Activated naive CD4-positive, alpha-beta T cell treated with anti-CD3 and anti-CD28 coated beads, Interleukin-2, amount 10 ng/mL, durations not matched to agents 7 days and 5 days (primary cell): Measurements from ENCODE around the gene CFAP65.

Experiments
- CTCF ChIA-PET: fragments of 350-600 bp; sonication (Branson Sonifier 250); formaldehyde crosslinking; loops from one replicate; lab custom pipeline; 2021; ENCODE audit warnings: antibody characterized with exemption; lab: Charles Lee
- DNase-seq: peaks from one replicate; pipeline ENCODE4 v3.0.0-alpha.2; 2020
- H3K27ac Mint-ChIP-seq: one replicate; pipeline ENCODE4 v1.8.0; 2021; ENCODE audit warnings: mild to moderate bottlenecking, moderate library complexity, mixed read lengths
- H3K27me3 Mint-ChIP-seq: one replicate; pipeline ENCODE4 v1.8.0; 2021; ENCODE audit warnings: mild to moderate bottlenecking, mixed read lengths
- H3K36me3 Mint-ChIP-seq: one replicate; pipeline ENCODE4 v1.8.0; 2021; ENCODE audit warnings: mixed read lengths
- H3K4me1 Mint-ChIP-seq: one replicate; pipeline ENCODE4 v1.8.0; 2021; ENCODE audit warnings: mixed read lengths
- H3K4me3 Mint-ChIP-seq: one replicate; pipeline ENCODE4 v1.8.0; 2021; ENCODE audit warnings: mild to moderate bottlenecking, moderate library complexity, mixed read lengths
- H3K9me3 Mint-ChIP-seq: one replicate; pipeline ENCODE4 v1.8.0; 2021; ENCODE audit warnings: mixed read lengths

CFAP65 gene

DNA sequence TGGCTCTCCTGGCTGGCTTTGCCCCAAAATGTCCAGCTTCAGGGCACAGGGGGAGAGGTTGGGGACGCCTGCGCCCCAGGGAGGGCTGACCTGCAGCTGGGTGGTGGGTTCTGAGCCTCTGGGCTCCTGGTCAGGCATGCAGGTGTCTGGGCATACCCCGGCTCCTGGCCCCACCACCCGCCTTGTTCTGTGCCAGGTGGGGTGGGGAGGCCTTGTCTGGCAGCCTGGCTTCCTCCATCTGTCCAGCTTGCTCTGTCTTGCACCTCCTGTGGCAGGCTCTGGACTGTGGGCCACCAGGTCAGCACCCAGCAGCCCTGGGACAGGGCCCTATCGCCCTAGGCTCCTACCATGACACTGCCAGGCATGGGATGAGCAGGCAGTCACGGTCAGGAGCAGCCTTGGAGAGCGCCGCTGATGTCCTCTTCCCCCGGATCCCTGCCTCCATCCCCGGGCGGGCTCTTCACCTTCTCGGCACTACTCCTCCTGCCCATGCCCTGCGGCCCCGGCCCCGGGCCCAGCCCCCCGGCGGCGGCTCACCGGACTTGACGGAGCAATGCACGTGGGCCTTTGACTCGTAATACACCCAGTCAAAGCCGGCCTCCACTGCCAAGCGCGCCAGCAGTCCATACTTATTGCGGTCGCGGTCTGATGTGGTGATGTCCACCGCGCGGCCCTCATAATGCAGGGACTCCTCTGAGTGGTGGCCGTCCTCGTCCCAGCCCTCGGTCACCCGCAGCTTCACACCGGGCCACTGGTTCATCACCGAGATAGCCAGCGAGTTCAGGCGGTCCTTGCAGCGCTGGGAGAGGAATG lies 15.8 kb upstream of the CFAP65 start:
- H3K27ac Mint-ChIP-seq: no peak overlapping the region
- no peak overlapping the region for H3K4me3 Mint-ChIP-seq
- peaks cover 22% of the 10 kb centered on the region for H3K4me1 Mint-ChIP-seq
- CTCF ChIA-PET: interaction anchor here (1.1 to 7.0 kb wide), 12 partner anchors 12 to 108 kb away, joined by 3 to 90 read pairs (median 6); partner anchors contain the start of gene CFAP65
- no peaks in the 10 kb centered on the region for H3K9me3 Mint-ChIP-seq
- H3K36me3 Mint-ChIP-seq: no peaks in the 10 kb centered on the region
- DNase-seq: no peak
- peaks cover 96% of the 10 kb centered on the region for H3K27me3 Mint-ChIP-seq

DNA sequence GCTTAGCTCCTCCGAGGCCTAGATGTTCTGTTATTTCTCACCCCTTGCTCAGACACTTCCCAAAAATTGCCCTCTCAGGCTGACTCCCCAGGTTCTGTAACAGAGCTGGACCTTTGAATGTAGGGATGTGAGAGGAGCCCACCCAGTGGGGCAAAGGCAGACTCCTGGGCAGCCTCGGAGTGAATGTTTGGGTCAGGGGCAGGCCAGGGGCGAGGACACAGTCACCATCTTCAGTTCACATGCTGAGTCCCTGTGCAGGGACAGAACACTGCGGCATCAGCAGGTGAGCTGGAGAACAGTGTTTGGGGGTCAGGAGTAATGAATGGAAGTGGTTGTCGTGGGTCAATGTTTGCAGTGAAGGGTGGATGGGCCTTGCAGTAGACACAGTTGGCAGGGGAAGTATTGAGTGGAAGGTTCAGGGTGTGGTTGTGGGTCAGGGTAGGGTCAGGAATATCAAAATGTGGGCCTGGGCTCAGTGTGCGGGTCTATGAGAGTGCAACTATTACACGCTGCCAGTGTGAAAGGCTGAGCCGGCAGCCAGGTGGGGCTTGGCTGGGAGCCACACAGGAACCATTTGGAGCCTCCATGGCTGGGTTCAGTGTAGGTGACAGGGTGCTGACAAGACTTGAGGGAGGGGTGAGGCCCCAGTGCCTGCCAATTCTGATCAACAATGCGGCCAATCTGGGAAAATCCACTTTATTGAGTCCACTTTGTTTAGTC lies 15.0 kb upstream of the CFAP65 start:
- Mint-ChIP-seq H3K27ac (no peak overlapping the region), H3K4me3 (no peak overlapping the region), H3K36me3 (no peaks in the 10 kb centered on the region), H3K4me1 (peaks cover 19% of the 10 kb centered on the region), H3K27me3 (peaks cover 93% of the 10 kb centered on the region), H3K9me3 (no peaks in the 10 kb centered on the region)
- DNase-seq: no peak
- CTCF ChIA-PET: interaction anchor here (0.5 to 7.0 kb wide), 6 partner anchors 11 to 101 kb away, joined by 3 to 90 read pairs (median 4); no protein-coding TSS in a partner anchor

DNA sequence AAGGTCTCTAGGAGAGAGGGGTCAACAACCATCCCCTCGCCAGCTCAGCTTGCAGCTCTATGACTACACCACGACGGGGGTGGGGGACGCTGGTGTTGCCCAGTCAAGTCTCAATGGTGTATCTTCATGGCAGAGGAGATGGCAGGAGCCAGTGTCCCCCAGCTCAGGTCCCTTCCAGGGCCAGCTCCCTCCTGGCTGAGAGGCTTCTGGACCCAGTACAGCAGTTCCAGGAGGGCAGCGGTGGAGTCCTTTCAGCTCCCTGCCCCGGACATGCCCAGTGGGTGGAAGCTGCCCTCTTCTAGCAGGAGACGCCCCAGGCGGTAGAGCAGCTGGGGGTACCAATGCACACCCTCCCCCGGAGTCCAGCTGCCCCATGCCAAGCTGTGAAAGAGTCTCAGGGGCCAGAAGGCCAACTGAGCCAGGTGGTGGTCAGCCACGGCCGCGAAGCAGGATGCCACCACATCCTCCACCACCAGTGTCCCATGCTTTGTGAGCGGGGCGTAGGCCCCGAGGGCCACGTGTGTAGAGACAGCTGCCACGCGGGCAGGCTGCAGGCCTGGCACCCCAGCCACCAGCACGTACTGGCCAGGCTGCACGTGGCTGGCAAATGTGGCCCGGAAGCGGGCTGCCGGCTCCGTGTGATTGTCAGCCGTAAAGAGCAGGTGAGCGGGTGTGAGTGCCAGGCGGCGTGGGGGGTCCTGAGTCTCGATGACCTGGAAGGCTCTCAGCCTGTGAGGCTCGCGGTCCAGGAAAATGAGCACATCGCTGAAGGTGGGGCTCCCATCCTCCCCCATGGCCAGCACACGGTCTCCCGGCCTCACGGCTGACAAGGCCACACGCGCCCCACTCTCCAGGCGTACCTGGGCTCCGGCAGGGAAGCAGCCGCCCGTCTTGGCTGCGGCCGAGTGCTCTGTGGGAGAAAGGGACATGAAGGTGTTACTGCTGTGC lies 13.9 kb upstream of the CFAP65 start:
- no peak for DNase-seq
- CTCF ChIA-PET: interaction anchor here (0.5 to 7.0 kb wide), 7 partner anchors 9 to 102 kb away, joined by 3 to 90 read pairs (median 3); no protein-coding TSS in a partner anchor
- Mint-ChIP-seq H3K36me3 (no peaks in the 10 kb centered on the region), H3K4me1 (peaks cover 17% of the 10 kb centered on the region), H3K4me3 (no peak overlapping the region), H3K9me3 (no peaks in the 10 kb centered on the region), H3K27ac (no peak overlapping the region), H3K27me3 (peaks cover 95% of the 10 kb centered on the region)

DNA sequence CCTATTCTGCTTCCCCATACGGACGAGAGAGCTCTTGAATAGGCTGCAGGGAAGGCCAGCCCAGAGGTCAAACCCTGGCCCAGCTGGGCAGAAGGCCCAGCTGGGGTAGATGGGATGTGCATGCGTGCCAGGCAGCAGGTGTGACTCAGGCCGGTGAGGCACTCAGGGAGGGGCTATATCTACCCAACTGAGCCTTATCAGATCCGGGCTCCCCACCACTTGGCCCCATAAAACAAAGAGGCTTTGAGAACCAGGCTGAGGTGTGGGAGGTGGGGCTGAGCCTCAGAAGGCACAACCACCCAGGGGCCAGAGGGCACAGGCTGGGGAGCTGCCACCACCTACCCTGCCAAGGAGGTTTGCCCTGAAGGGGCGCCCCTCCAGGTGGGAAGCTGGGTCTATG lies 8.0 kb upstream of the CFAP65 start:
- CTCF ChIA-PET: no interaction called here
- Mint-ChIP-seq H3K27me3 (peaks cover 78% of the 10 kb centered on the region), H3K36me3 (no peaks in the 10 kb centered on the region), H3K9me3 (no peaks in the 10 kb centered on the region), H3K27ac (no peak overlapping the region), H3K4me1 (no peaks in the 10 kb centered on the region), H3K4me3 (no peak overlapping the region)
- DNase-seq: no peak

DNA sequence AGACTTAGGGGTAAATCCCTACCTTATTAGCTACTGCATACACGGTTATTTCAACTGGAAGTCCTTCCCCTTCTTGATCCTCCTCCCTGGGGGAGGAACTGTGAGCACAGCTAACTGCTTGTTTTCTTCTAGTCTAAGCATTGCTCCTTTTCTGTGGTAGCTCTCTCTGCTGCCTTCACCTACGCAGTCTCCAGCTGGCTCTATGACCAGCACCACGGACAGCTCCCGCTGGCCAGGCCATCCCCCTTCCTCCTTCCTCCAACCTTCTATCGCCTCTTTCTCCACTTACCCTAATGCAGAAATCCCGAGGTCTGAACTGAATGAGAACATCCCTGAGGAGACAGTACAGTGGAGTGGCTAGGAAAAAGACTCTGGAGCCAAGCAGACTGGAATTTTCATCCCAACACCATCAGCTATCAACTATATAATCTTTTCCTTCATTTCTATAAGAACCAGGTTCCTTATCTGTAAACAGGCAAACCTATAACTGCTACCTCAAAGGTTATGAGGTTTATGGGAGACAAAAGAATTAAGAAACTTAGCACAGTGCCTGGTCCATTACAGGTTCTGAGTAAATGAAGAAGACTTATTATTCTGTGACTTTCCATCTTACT lies 4.7 kb upstream of the CFAP65 start:
- peak; percentile 56 for DNase-seq
- H3K27me3 Mint-ChIP-seq: peaks cover 76% of the 10 kb centered on the region
- no peak overlapping the region for H3K27ac Mint-ChIP-seq
- CTCF ChIA-PET: interaction anchor here (0.8 to 2.5 kb wide), 5 partner anchors 9 to 66 kb away, joined by 3 to 11 read pairs (median 3); no protein-coding TSS in a partner anchor
- H3K4me1 Mint-ChIP-seq: peaks cover 8% of the 10 kb centered on the region
- no peak overlapping the region for H3K4me3 Mint-ChIP-seq
- H3K9me3 Mint-ChIP-seq: no peaks in the 10 kb centered on the region
- H3K36me3 Mint-ChIP-seq: no peaks in the 10 kb centered on the region

DNA sequence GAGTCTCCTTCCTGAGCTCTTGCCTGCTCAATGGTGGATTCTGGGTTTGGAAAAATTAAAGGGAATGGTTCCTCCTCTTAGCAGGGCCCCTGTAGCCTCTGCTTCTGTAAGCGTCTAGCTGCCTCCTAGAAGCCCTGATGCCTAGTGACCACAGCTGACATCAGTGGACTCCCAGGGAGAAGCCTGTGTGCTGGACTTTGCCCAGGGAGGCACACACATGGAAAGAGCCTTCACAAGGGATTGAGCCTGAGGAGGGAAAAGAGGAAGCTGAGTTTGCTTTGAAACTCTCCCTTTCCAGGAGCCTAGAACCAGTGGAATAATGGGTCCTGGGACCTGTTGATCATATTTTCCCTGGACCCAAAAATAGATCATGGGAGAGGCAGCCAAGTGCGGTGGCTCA lies 1.4 kb upstream of the CFAP65 start:
- H3K36me3 Mint-ChIP-seq: no peaks in the 10 kb centered on the region
- no peak overlapping the region for H3K4me3 Mint-ChIP-seq
- H3K4me1 Mint-ChIP-seq: peaks cover 9% of the 10 kb centered on the region
- no peak overlapping the region for H3K27ac Mint-ChIP-seq
- no peak for DNase-seq
- CTCF ChIA-PET: interaction anchor here (0.9 to 3.7 kb wide), 5 partner anchors 13 to 75 kb away, joined by 3 to 16 read pairs (median 5); no protein-coding TSS in a partner anchor
- H3K27me3 Mint-ChIP-seq: peaks cover 66% of the 10 kb centered on the region
- H3K9me3 Mint-ChIP-seq: no peaks in the 10 kb centered on the region

DNA sequence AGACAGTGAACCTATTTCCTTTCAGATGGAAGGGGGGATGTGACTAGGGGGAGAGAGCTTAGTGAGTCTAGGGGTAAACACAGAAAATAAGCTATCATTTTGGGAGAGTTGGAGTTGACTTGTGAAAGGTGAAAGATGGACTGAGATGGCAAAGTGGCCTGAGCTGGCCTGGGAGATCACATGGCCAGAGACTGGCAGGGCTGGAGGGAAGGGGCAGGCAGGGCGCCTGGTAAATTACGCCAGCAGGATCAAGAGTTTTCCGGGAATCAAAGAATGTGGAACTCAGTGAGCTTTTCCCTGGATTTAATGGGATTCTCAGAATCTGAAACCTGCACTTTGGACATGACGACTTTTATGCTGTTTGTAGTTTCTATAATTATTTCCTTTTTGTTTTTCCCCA lies 841 bp upstream of the CFAP65 start:
- Mint-ChIP-seq H3K4me3 (no peak overlapping the region), H3K4me1 (peaks cover 9% of the 10 kb centered on the region), H3K27me3 (peaks cover 64% of the 10 kb centered on the region)

DNA sequence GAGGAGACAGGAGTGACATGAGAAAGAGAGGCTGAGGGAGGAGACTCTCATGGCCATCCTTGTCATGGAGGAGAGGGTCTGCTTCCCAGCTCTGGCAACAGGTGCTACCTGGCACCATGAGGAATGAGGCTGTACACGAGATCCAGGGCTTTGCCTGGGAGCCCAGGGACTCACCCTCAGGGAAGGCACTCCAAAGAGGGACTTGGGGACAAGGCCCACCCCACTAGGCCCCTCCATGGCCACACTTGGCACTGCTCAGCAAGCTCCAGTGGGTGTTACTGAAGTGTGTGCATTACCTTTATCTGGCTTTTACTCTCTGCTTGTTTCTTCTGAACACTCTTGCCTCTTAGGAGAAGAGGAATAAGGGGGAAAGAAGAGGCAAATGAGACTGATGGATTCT lies 2.7 kb downstream of the CFAP65 start:
- no peaks in the 10 kb centered on the region for H3K9me3 Mint-ChIP-seq
- H3K36me3 Mint-ChIP-seq: no peaks in the 10 kb centered on the region
- no peak for DNase-seq
- CTCF ChIA-PET: interaction anchor here (0.9 kb wide), 1 partner anchor 314 kb away, joined by 4 read pairs; no protein-coding TSS in a partner anchor
- no peak overlapping the region for H3K4me3 Mint-ChIP-seq
- H3K27me3 Mint-ChIP-seq: peaks cover 67% of the 10 kb centered on the region
- H3K27ac Mint-ChIP-seq: no peak overlapping the region
- H3K4me1 Mint-ChIP-seq: peaks cover 9% of the 10 kb centered on the region

More for the DNA sequence above, 841 bp upstream of the CFAP65 start:
- Mint-ChIP-seq H3K36me3 (no peaks in the 10 kb centered on the region), H3K27ac (no peak overlapping the region), H3K9me3 (no peaks in the 10 kb centered on the region)
- DNase-seq: no peak
- CTCF ChIA-PET: interaction anchor here (0.9 to 3.7 kb wide), 6 partner anchors 12 to 79 kb away, joined by 3 to 16 read pairs (median 4); no protein-coding TSS in a partner anchor

DNA sequence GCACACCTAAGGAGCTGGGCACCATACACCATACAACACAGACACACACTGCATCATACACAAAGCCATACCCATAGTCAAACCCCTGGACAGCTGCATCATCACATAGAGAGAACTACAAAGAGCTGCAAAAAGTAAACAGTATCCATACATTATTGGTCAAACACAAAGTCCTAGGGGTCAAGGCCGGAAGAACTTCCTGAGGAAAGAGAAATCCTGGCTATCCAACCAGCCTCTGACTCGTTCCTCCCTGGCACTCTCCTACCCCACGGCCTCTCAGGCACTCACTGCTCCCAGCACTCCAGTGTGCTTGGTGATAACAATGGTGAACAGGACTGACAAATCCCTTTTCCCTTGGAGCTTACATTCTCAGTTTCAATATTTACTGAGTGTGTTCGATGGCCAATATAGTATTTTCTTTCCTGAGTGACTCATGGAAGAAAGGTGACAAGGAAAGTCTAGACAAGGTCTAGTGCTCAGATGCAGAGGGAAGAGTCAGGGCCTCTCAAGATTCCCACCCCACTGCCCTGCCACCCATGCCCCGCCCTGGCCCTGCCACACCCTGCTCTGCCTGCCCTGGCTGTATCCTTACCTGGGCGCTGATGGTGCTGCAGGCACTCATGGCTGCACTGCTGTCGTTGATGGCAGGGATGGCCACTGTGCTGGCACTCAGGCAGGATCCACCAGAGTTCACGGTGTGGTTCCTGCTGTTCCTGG lies 3.4 kb downstream of the CFAP65 start:
- Mint-ChIP-seq H3K9me3 (no peaks in the 10 kb centered on the region), H3K36me3 (no peaks in the 10 kb centered on the region), H3K27ac (no peak overlapping the region), H3K27me3 (peaks cover 66% of the 10 kb centered on the region), H3K4me1 (peaks cover 9% of the 10 kb centered on the region), H3K4me3 (no peak overlapping the region)
- DNase-seq: no peak
- CTCF ChIA-PET: interaction anchor here (1.0 kb wide), 1 partner anchor 82 kb away, joined by 3 read pairs; no protein-coding TSS in a partner anchor

DNA sequence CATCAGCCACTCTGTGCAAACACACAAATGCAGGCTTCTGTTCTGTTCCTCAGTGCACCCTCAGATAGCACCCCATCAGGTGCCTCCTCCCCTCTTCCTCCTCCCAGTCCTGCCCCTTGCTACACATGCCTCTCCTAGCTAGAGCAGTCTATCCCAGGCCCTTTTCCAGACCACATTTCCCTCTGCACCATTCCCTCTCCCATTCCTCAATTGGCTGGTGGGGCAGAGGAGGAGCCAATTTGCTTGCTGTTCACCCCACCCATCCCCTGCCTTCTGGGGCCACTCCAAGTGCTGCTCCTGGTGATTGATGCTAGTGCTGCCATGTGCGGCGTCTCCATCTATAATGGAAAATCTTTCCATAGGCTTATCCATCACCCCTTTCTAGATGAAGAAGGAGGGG lies 5.4 kb downstream of the CFAP65 start:
- CTCF ChIA-PET: no interaction called here
- Mint-ChIP-seq H3K4me1 (peaks cover under 1% of the 10 kb centered on the region), H3K27ac (no peak overlapping the region), H3K4me3 (no peak overlapping the region), H3K27me3 (peaks cover 64% of the 10 kb centered on the region), H3K9me3 (no peaks in the 10 kb centered on the region), H3K36me3 (no peaks in the 10 kb centered on the region)
- DNase-seq: no peak

DNA sequence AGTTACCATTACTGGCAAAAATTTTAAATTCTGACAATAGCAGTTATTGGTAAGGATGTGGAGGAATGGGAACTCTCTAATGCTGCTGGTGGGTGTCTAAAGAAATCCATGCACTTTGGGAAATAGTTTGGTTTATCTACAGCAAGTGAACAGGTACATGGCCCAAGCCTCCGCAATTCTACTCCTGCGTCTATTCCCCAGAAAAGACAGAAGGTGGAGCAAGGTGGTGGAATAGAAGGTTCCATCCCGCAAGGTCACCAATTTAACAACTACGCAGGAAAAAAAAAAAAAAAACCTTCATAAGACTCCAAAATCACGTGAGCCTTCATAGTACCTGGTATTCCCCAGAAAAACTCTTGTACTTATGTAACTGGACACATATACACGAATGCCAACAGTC lies 6.5 kb downstream of the CFAP65 start:
- no peaks in the 10 kb centered on the region for H3K4me1 Mint-ChIP-seq
- no peaks in the 10 kb centered on the region for H3K36me3 Mint-ChIP-seq
- no peak overlapping the region for H3K27ac Mint-ChIP-seq
- DNase-seq: no peak
- CTCF ChIA-PET: no interaction called here
- H3K27me3 Mint-ChIP-seq: peaks cover 68% of the 10 kb centered on the region
- no peaks in the 10 kb centered on the region for H3K9me3 Mint-ChIP-seq
- H3K4me3 Mint-ChIP-seq: no peak overlapping the region

DNA sequence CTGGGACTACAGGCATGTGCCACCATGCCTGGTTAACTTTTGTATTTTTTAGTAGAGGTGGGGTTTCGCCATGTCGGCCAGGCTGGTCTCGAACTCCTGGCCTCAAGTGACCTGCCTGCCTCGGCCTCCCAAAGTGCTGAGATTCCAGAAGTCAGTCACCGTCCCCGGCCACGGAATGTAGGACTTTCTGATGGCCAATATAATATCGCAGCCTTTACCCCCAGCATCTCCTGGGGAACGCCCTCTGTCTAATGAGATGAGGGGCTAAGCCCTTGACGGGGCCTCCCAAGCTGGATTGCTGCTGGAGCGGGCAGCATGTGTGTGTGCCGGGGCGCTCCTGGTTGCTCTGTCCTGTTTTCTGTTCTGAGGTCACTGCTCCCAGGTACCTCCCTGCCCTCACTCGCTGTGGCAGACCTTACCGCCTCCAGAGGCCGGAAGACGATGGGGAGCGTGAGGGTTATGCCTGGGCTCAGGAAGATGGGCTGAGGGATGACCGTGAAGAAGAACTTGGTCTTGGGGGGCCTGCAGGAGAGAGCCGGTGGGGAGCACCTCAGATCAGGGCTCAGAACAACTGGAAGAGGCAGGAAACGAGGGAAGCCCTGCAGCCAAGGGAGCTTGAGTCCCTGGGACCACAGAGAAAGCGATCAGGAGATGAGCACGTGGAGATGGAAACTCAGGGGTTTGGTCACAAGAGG lies 9.1 kb downstream of the CFAP65 start:
- H3K27me3 Mint-ChIP-seq: peaks cover 57% of the 10 kb centered on the region
- no peak overlapping the region for H3K4me3 Mint-ChIP-seq
- H3K9me3 Mint-ChIP-seq: no peaks in the 10 kb centered on the region
- no peaks in the 10 kb centered on the region for H3K4me1 Mint-ChIP-seq
- H3K36me3 Mint-ChIP-seq: no peaks in the 10 kb centered on the region
- DNase-seq: no peak
- H3K27ac Mint-ChIP-seq: no peak overlapping the region
- CTCF ChIA-PET: interaction anchor here (1.3 to 4.4 kb wide), 2 partner anchors 31 to 87 kb away, joined by 3 to 59 read pairs; no protein-coding TSS in a partner anchor
